ENCODE measurements around the gene TSPAN5.

DNA sequence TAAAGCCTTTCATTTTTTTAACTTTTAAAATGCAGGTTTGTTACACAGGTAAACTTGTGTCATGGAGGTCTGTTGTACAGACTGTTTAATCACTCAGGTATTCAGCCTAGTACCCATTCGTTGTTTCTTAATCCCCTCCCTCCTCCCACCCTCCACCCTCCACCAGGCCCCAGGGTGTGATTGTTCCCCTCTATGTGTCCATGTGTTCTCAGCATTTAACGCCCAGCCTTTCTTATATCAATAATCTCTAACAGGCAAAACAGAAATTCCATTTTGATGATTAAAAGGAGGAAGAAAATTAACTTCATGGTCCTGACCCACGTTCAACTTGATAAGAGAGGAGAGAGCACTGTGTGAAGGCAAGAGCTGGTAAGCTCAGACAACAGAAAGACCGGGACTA, 75.1 kb downstream of the TSPAN5 start:
- no peak for TF ChIP-seq POLR2A (IDR thresholded peaks at IDR 0.05)
- TF ChIP-seq, protein P1, sequence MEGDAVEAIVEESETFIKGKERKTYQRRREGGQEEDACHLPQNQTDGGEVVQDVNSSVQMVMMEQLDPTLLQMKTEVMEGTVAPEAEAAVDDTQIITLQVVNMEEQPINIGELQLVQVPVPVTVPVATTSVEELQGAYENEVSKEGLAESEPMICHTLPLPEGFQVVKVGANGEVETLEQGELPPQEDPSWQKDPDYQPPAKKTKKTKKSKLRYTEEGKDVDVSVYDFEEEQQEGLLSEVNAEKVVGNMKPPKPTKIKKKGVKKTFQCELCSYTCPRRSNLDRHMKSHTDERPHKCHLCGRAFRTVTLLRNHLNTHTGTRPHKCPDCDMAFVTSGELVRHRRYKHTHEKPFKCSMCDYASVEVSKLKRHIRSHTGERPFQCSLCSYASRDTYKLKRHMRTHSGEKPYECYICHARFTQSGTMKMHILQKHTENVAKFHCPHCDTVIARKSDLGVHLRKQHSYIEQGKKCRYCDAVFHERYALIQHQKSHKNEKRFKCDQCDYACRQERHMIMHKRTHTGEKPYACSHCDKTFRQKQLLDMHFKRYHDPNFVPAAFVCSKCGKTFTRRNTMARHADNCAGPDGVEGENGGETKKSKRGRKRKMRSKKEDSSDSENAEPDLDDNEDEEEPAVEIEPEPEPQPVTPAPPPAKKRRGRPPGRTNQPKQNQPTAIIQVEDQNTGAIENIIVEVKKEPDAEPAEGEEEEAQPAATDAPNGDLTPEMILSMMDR (IDR thresholded peaks at IDR 0.05): no peak

Measured in stomach (tissue), 4 donors.